HUDEP-2 (cell line): ENCODE data around the gene THRB.
A peak's percentile ranks its signal among the peaks of the same experiment; 100 is the strongest.

Source experiments
- DNase-seq, 76 experiments: peaks; one replicate each; lab custom pipeline; 2025; ENCODE audit not compliant: unreplicated experiment in 76 of 76; lab: John Stamatoyannopoulos, UW

Gene THRB

GRCh38 chr3:24197809-24198208, 296.8 kb downstream of the THRB start:
- no peak for DNase-seq

GRCh38 chr3:24196526-24196925, 298.1 kb downstream of the THRB start:
- DNase-seq = no peak

- DNase-seq = no peak
Observed at GRCh38 chr3:24195504-24196230, 299.0 kb downstream of the THRB start.

- DNase-seq = no peak
Observed at GRCh38 chr3:24192469-24193056, 302.1 kb downstream of the THRB start.

- DNase-seq = no peak
Observed at GRCh38 chr3:24191801-24192403, 302.7 kb downstream of the THRB start.

GRCh38 chr3:24190256-24190655, 304.4 kb downstream of the THRB start:
- DNase-seq = no peak

GRCh38 chr3:24185738-24186384, 308.8 kb downstream of the THRB start:
- peak in 74 of 76 experiments; percentile 42 to 97 (median 83) for DNase-seq

- no peak for DNase-seq
Observed at GRCh38 chr3:24184528-24185176, 310.0 kb downstream of the THRB start.

GRCh38 chr3:24182756-24183155, 311.9 kb downstream of the THRB start:
- DNase-seq = no peak

GRCh38 chr3:24181256-24181655, 313.4 kb downstream of the THRB start:
- no peak for DNase-seq

GRCh38 chr3:24180616-24181015, 314.0 kb downstream of the THRB start:
- DNase-seq = no peak

GRCh38 chr3:24177201-24177600, 317.4 kb downstream of the THRB start:
- DNase-seq = no peak

- peak in 31 of 76 experiments; percentile 2 to 71 (median 34) for DNase-seq
Observed at GRCh38 chr3:24174614-24175013, 320.0 kb downstream of the THRB start.

- DNase-seq = no peak
Observed at GRCh38 chr3:24168977-24169376, 325.7 kb downstream of the THRB start.

GRCh38 chr3:24167429-24167828, 327.2 kb downstream of the THRB start:
- no peak for DNase-seq

- no peak for DNase-seq
Observed at GRCh38 chr3:24166515-24166914, 328.1 kb downstream of the THRB start.

GRCh38 chr3:24165603-24165982, 329.1 kb downstream of the THRB start:
- DNase-seq = no peak

GRCh38 chr3:24164967-24165602, 329.6 kb downstream of the THRB start:
- no peak for DNase-seq

GRCh38 chr3:24162929-24163328, 331.7 kb downstream of the THRB start:
- DNase-seq = no peak

- DNase-seq = no peak
Observed at GRCh38 chr3:24161841-24162240, 332.8 kb downstream of the THRB start.
